IMR-90 (cell line): Measurements from ENCODE around the gene NPTX1. TPM values are rescaled to one million over a fixed set of nuclear protein-coding genes. Genes with fewer than 3 reads are reported as not detected.

Source experiments
- ATAC-seq: fragments of 200-7000 bp; cut with Tn5 transposase; 2 replicates; pipeline ENCODE4 v1.9.1; 2020; ENCODE audit warnings: low read depth, mild to moderate bottlenecking, moderate library complexity
- BruUV-seq: library from RNA; stranded (reverse); fragments of 400-500 nt; replicated peaks from 2 replicates; lab custom pipeline; 2021; lab: Mats Ljungman, UMichigan
- CTCF ChIA-PET: fragments of 300-600 bp; formaldehyde crosslinking; extraction: SDS; loops from one replicate; lab custom pipeline; 2021; ENCODE audit warnings: antibody characterized with exemption; lab: Yijun Ruan, JAX
- POLR2A ChIA-PET: fragments of 300-600 bp; sonication (Branson Sonifier 250); formaldehyde crosslinking; loops from one replicate; lab custom pipeline; 2022; ENCODE audit warnings: antibody characterized with exemption; ENCODE audit not compliant: unreplicated experiment; lab: Charles Lee
- DNase-seq: peaks from one replicate; pipeline ENCODE4 v3.0.0; 2013
- H2AFZ ChIP-seq: replicated peaks from 2 replicates; pipeline ENCODE3; 2013; ENCODE audit warnings: low read length, mild to moderate bottlenecking; ENCODE audit not compliant: poor library complexity
- H2AK5ac ChIP-seq: 2 replicates; pipeline ENCODE4 v1.6.1; 2013; ENCODE audit warnings: low read depth, low read length, inconsistent platforms
- H2AK9ac ChIP-seq: replicated peaks from 2 replicates; pipeline ENCODE3; 2013; ENCODE audit warnings: mild to moderate bottlenecking, low read depth, low read length, moderate library complexity; ENCODE audit not compliant: poor library complexity
- H2BK120ac ChIP-seq: 2 replicates; pipeline ENCODE4 v1.6.1; 2013; ENCODE audit warnings: low read depth, low read length, inconsistent platforms
- H2BK15ac ChIP-seq: 3 replicates; pipeline ENCODE4 v1.6.1; 2013; ENCODE audit warnings: low read depth, low read length, inconsistent platforms
- H2BK20ac ChIP-seq: 2 replicates; pipeline ENCODE4 v1.6.1; 2013; ENCODE audit warnings: low read depth, mild to moderate bottlenecking, inconsistent platforms, low read length, moderate library complexity
- H2BK5ac ChIP-seq: 2 replicates; pipeline ENCODE4 v1.6.1; 2013; ENCODE audit warnings: mild to moderate bottlenecking, low read depth, low read length, inconsistent platforms; ENCODE audit not compliant: poor library complexity, severe bottlenecking
- H3K14ac ChIP-seq: replicated peaks from 2 replicates; pipeline ENCODE4 v1.6.1; 2013; ENCODE audit warnings: low read depth, low read length, inconsistent platforms
- H3K18ac ChIP-seq: 2 replicates; pipeline ENCODE4 v1.6.1; 2013; ENCODE audit warnings: low read depth, low read length, control low read depth
- H3K23ac ChIP-seq: 2 replicates; pipeline ENCODE4 v1.6.1; 2013; ENCODE audit warnings: low read depth, low read length, inconsistent platforms
- H3K27ac ChIP-seq: 2 replicates; pipeline ENCODE4 v1.5.1; 2013; ENCODE audit warnings: mild to moderate bottlenecking, control low read depth, low read length; ENCODE audit not compliant: insufficient read depth
- H3K27me3 ChIP-seq: 2 replicates; pipeline ENCODE4 v1.6.1; 2013; ENCODE audit warnings: low read length; ENCODE audit not compliant: control insufficient read depth, insufficient read depth
- H3K36me3 ChIP-seq: 2 replicates; pipeline ENCODE4 v1.6.1; 2013; ENCODE audit warnings: low read length, mixed read lengths; ENCODE audit not compliant: control insufficient read depth, insufficient read depth
- H3K4ac ChIP-seq: 2 replicates; pipeline ENCODE4 v1.6.1; 2013; ENCODE audit warnings: low read depth, low read length, inconsistent platforms
- H3K4me1 ChIP-seq: 2 replicates; pipeline ENCODE4 v1.6.1; 2013; ENCODE audit warnings: low read length, mixed read lengths; ENCODE audit not compliant: control insufficient read depth, insufficient read depth
- H3K4me2 ChIP-seq: 2 replicates; pipeline ENCODE4 v1.6.1; 2013; ENCODE audit warnings: low read depth, mild to moderate bottlenecking, control low read depth, low read length, moderate library complexity
- H3K4me3 ChIP-seq: 2 replicates; pipeline ENCODE4 v1.5.1; 2013; ENCODE audit warnings: low read depth, mild to moderate bottlenecking, control low read depth, low read length, moderate library complexity; ENCODE audit not compliant: insufficient read depth
- H3K56ac ChIP-seq: 2 replicates; pipeline ENCODE4 v1.6.1; 2013; ENCODE audit warnings: low read length, inconsistent platforms; ENCODE audit not compliant: insufficient read depth; ENCODE audit errors: extremely low read depth
- H3K79me1 ChIP-seq, 2 experiments: 2 replicates each; pipeline ENCODE4 v1.6.1; 2013; ENCODE audit warnings: low read length in 2 of 2, inconsistent platforms in 1 of 2, low read depth in 1 of 2
- H3K9ac ChIP-seq: 2 replicates; pipeline ENCODE4 v1.6.1; 2013; ENCODE audit warnings: low read depth, low read length, control low read depth
- H3K9me1 ChIP-seq: 2 replicates; pipeline ENCODE4 v1.6.1; 2013; ENCODE audit warnings: low read length, inconsistent platforms; ENCODE audit not compliant: insufficient read depth
- H3K9me3 ChIP-seq: 2 replicates; pipeline ENCODE4 v1.6.1; 2013; ENCODE audit warnings: low read length; ENCODE audit not compliant: control insufficient read depth, insufficient read depth
- H4K20me1 ChIP-seq: 2 replicates; pipeline ENCODE4 v1.6.1; 2013; ENCODE audit warnings: low read length, inconsistent platforms; ENCODE audit not compliant: insufficient read depth
- H4K5ac ChIP-seq: 2 replicates; pipeline ENCODE4 v1.6.1; 2013; ENCODE audit warnings: mild to moderate bottlenecking, low read depth, low read length, control low read depth
- H4K8ac ChIP-seq, 2 experiments: 2 replicates each; pipeline ENCODE4 v1.6.1; 2013; ENCODE audit warnings: low read depth in 2 of 2, low read length in 2 of 2, control low read depth in 1 of 2, inconsistent platforms in 1 of 2
- H4K91ac ChIP-seq: 2 replicates; pipeline ENCODE4 v1.6.1; 2013; ENCODE audit warnings: low read depth, low read length, inconsistent platforms; ENCODE audit not compliant: insufficient read depth
- BHLHE40 ChIP-seq: fragments of 150-350 bp; IDR thresholded peaks from 2 replicates; pipeline ENCODE4 v1.6.1; 2016; ENCODE audit warnings: mild to moderate bottlenecking, low read depth, low read length
- CEBPB ChIP-seq: IDR thresholded peaks from 2 replicates; pipeline ENCODE4 v1.6.1; 2012; ENCODE audit warnings: low read depth, low read length, improper control_type of control experiment
- CHD1 ChIP-seq: IDR thresholded peaks from 2 replicates; pipeline ENCODE4 v1.6.1; 2012; ENCODE audit warnings: low read depth, low read length, improper control_type of control experiment
- MAFK ChIP-seq: IDR thresholded peaks from 2 replicates; pipeline ENCODE4 v1.6.1; 2012; ENCODE audit warnings: low read depth, low read length, improper control_type of control experiment
- MAZ ChIP-seq: IDR thresholded peaks from 2 replicates; pipeline ENCODE4 v1.6.1; 2012; ENCODE audit warnings: low read depth, mild to moderate bottlenecking, low read length, improper control_type of control experiment, moderate library complexity, borderline replicate concordance
- MXI1 ChIP-seq: IDR thresholded peaks from 2 replicates; pipeline ENCODE4 v1.6.1; 2012; ENCODE audit warnings: low read depth, mild to moderate bottlenecking, low read length, moderate library complexity, borderline replicate concordance
- NFE2L2 ChIP-seq: fragments of 150-350 bp; IDR thresholded peaks from 2 replicates; pipeline ENCODE4 v1.6.1; 2016; ENCODE audit warnings: low read depth, mild to moderate bottlenecking, low read length
- POLR2A ChIP-seq: IDR thresholded peaks from 2 replicates; pipeline ENCODE4 v1.6.1; 2012; ENCODE audit warnings: mild to moderate bottlenecking, low read depth, low read length
- RAD21 ChIP-seq: IDR thresholded peaks from 2 replicates; pipeline ENCODE4 v1.6.1; 2012; ENCODE audit warnings: low read length, improper control_type of control experiment
- RCOR1 ChIP-seq: IDR thresholded peaks from 2 replicates; pipeline ENCODE4 v1.6.1; 2012; ENCODE audit warnings: mild to moderate bottlenecking, low read length, improper control_type of control experiment; ENCODE audit not compliant: insufficient replicate concordance
- RFX5 ChIP-seq: IDR thresholded peaks from 2 replicates; pipeline ENCODE4 v1.8.0; 2012; ENCODE audit warnings: low read depth, mild to moderate bottlenecking, low read length, moderate library complexity
- SMC3 ChIP-seq: fragments of 150-350 bp; IDR thresholded peaks from 2 replicates; pipeline ENCODE4 v1.6.1; 2016; ENCODE audit warnings: low read depth, mild to moderate bottlenecking, antibody characterized with exemption, low read length, moderate library complexity
- WGBS, 2 experiments: methylation state at CpG; one replicate each; pipeline versions ENCODE4 v1.1.5 to v1.1.7; 2013; ENCODE audit warnings: missing lambda C conversion rate in 2 of 2; ENCODE audit not compliant: insufficient read length in 1 of 2; ENCODE audit errors: extremely low coverage in 2 of 2; 5-methylcytosine and 5-hydroxymethylcytosine counted together
- dilution Hi-C: fragments of 300-500 bp; cut with HindIII; formaldehyde crosslinking; loops from one replicate; pipeline ENCODE4 v1.14.3; 2018; ENCODE audit warnings: low sequenced_read_pairs; ENCODE audit not compliant: unreplicated experiment
- in situ Hi-C: fragments of 300-500 bp; cut with MboI; formaldehyde crosslinking; loops from 3 replicates; pipeline ENCODE4 v1.14.3; 2019; ENCODE audit warnings: low sequenced_read_pairs, inconsistent platforms, mixed read lengths
- intact Hi-C: fragments of 100-400 bp; cut with micrococcal nuclease; formaldehyde crosslinking; loops from 2 replicates; pipeline ENCODE4 v1.10.0; 2022
- polyA plus RNA-seq, 3 experiments: library from polyadenylated mRNA; depleted of rRNA; stranded (reverse); fragments of >200 nt; gene quantifications; 2 replicates each; pipeline ENCODE4 v1.2.3, GENCODE V29; 2012; ENCODE audit warnings: low replicate concordance in 1 of 3
- total RNA-seq: library from RNA; depleted of rRNA; stranded (reverse); fragments of >200 nt; gene quantifications from 2 replicates; pipeline ENCODE4 v1.2.3, GENCODE V29; 2012
- TF ChIP-seq, protein P1 (sequence below): conservative IDR thresholded peaks from 2 replicates; pipeline ENCODE4 v1.5.1; 2012; ENCODE audit warnings: mild to moderate bottlenecking, low read depth, low read length, improper control_type of control experiment
- TF ChIP-seq, protein P2 (sequence below): fragments of 150-350 bp; IDR thresholded peaks from 2 replicates; pipeline ENCODE4 v1.6.1; 2016; ENCODE audit warnings: low read depth, mild to moderate bottlenecking, low read length, moderate library complexity, borderline replicate concordance
- TF ChIP-seq, protein P3 (sequence below): fragments of 150-350 bp; IDR thresholded peaks from 2 replicates; pipeline ENCODE4 v1.6.1; 2017; ENCODE audit warnings: mild to moderate bottlenecking, antibody characterized with exemption, low read length, low read depth

Gene NPTX1
- total and polyA plus RNA-seq, 2 of the 4 experiments (the other 2 are of a cell fraction): 20.8 to 39.5 TPM

DNA sequence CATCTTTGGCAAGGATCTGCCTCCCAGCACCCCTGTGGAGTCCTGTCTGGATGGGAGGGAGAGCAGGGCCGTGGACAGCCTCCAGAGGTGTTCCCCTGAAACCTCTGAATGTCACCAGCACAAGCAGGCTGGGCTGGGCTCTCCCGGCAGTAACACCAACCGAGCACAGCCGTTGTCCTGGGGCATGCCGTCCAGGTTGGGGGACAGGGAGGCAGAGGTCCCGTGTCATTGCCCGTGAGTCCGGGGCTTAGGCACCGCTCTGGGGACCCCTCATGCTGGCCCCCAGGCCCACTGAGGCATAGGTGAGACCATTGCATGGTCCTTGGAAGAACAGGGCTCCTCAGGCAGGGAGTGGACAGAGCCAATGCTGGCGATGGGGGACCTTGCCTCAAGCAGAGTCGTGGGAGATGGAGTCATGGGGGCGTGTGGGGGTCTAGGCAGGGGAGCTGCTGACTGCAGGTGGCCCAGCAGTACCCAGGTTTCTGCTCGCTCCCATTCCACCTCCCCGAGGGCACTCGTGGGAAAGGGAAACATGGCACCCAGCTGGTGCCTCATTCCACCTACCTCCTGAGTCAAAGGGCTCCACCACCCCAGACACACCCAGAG is 44.0 kb downstream of the NPTX1 start:
- no peak overlapping the region for H3K4ac ChIP-seq
- no peak overlapping the region for H3K9ac ChIP-seq
- no peak for TF ChIP-seq MAZ
- TF ChIP-seq, protein P1, sequence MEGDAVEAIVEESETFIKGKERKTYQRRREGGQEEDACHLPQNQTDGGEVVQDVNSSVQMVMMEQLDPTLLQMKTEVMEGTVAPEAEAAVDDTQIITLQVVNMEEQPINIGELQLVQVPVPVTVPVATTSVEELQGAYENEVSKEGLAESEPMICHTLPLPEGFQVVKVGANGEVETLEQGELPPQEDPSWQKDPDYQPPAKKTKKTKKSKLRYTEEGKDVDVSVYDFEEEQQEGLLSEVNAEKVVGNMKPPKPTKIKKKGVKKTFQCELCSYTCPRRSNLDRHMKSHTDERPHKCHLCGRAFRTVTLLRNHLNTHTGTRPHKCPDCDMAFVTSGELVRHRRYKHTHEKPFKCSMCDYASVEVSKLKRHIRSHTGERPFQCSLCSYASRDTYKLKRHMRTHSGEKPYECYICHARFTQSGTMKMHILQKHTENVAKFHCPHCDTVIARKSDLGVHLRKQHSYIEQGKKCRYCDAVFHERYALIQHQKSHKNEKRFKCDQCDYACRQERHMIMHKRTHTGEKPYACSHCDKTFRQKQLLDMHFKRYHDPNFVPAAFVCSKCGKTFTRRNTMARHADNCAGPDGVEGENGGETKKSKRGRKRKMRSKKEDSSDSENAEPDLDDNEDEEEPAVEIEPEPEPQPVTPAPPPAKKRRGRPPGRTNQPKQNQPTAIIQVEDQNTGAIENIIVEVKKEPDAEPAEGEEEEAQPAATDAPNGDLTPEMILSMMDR: no peak
- TF ChIP-seq RFX5: no peak
- no peak for TF ChIP-seq MXI1
- TF ChIP-seq, protein P2, sequence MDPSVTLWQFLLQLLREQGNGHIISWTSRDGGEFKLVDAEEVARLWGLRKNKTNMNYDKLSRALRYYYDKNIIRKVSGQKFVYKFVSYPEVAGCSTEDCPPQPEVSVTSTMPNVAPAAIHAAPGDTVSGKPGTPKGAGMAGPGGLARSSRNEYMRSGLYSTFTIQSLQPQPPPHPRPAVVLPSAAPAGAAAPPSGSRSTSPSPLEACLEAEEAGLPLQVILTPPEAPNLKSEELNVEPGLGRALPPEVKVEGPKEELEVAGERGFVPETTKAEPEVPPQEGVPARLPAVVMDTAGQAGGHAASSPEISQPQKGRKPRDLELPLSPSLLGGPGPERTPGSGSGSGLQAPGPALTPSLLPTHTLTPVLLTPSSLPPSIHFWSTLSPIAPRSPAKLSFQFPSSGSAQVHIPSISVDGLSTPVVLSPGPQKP: no peak
- TF ChIP-seq RCOR1: no peak
- no peak for TF ChIP-seq SMC3
- no peak for TF ChIP-seq POLR2A
- no peak for TF ChIP-seq MAFK
- no peak for TF ChIP-seq RAD21
- no peak for TF ChIP-seq CEBPB
- TF ChIP-seq, protein P3, sequence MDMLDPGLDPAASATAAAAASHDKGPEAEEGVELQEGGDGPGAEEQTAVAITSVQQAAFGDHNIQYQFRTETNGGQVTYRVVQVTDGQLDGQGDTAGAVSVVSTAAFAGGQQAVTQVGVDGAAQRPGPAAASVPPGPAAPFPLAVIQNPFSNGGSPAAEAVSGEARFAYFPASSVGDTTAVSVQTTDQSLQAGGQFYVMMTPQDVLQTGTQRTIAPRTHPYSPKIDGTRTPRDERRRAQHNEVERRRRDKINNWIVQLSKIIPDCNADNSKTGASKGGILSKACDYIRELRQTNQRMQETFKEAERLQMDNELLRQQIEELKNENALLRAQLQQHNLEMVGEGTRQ: no peak
- TF ChIP-seq CHD1: no peak
- no peak for TF ChIP-seq NFE2L2
- TF ChIP-seq BHLHE40: no peak
- ChIA-PET POLR2A (no interaction called here), CTCF (no interaction called here)
- H3K4me1 ChIP-seq: peaks cover 2% of the 10 kb centered on the region; the same call in 1 of the 2 replicates
- H4K5ac ChIP-seq: no peak overlapping the region
- H3K9me1 ChIP-seq: no peaks in the 10 kb centered on the region
- no peaks in the 10 kb centered on the region for H3K9me3 ChIP-seq
- H2AK9ac ChIP-seq: no peak overlapping the region
- H2BK15ac ChIP-seq: no peak overlapping the region
- H2BK5ac ChIP-seq: no peak overlapping the region
- in situ Hi-C loops (loop anchor here (5.0 kb wide), 1 partner anchor 140 kb away; no protein-coding TSS in a partner anchor), intact Hi-C loops (no loop called here), dilution Hi-C loops (no loop called here)
- no peak for DNase-seq
- no TSS peak for BruUV-seq
- H3K4me2 ChIP-seq: no peak overlapping the region
- H2BK20ac ChIP-seq: no peak overlapping the region
- no peak overlapping the region for H3K18ac ChIP-seq
- H4K91ac ChIP-seq: no peak overlapping the region
- no peak overlapping the region for H2BK120ac ChIP-seq
- no peak overlapping the region for H2AK5ac ChIP-seq
- H4K8ac ChIP-seq: no peak overlapping the region
- no peaks in the 10 kb centered on the region for H3K27me3 ChIP-seq
- no peaks in the 10 kb centered on the region for H3K79me1 ChIP-seq
- ATAC-seq: no peak
- no peaks in the 10 kb centered on the region; the same call in 1 of the 2 replicates for H4K20me1 ChIP-seq
- no peak overlapping the region for H3K27ac ChIP-seq
- H3K56ac ChIP-seq: no peak overlapping the region
- no peak overlapping the region for H3K14ac ChIP-seq
- no peak overlapping the region for H2AFZ ChIP-seq
- 47% methylated on average over 2 of the region's 15 CpGs; no CpG with 5 or more reads in 1 of the 2 experiments for WGBS, 2 experiments
- H3K23ac ChIP-seq: no peak overlapping the region
- no peak overlapping the region for H3K4me3 ChIP-seq
- peaks cover 13% of the 10 kb centered on the region; the same call in 1 of the 2 replicates for H3K36me3 ChIP-seq
